Stimulated activated naive B cell treated with anti-CD40 and anti-IgM and Interleukin-4, amounts not matched to agents 10 μg/mL and 1 μg/mL and 100 μg/mL, for 72 hours (primary cell): ENCODE results near the gene KIAA0040.

Experiments
- ATAC-seq, 2 donors: fragments of 150-1000 bp; cut with Tn5 transposase; replicated peaks; 2 replicates each; pipeline ENCODE4 v1.10.0; 2021; ENCODE audit warnings: moderate library complexity in 1 of 2
- DNase-seq: peaks from one replicate; pipeline ENCODE4 v3.0.0; 2021
- H3K27ac Mint-ChIP-seq: one replicate; pipeline ENCODE4 v1.8.0; 2022; ENCODE audit warnings: mild to moderate bottlenecking, mixed read lengths
- H3K27me3 Mint-ChIP-seq, 2 donors: one replicate each; pipeline ENCODE4 v1.8.0; 2022; ENCODE audit warnings: mixed read lengths in 2 of 2
- H3K36me3 Mint-ChIP-seq, 2 donors: one replicate each; pipeline ENCODE4 v1.8.0; 2022; ENCODE audit warnings: mixed read lengths in 2 of 2, mild to moderate bottlenecking in 1 of 2
- H3K4me1 Mint-ChIP-seq, 2 donors: one replicate each; pipeline ENCODE4 v1.8.0; 2022; ENCODE audit warnings: mixed read lengths in 2 of 2, mild to moderate bottlenecking in 1 of 2
- H3K4me3 Mint-ChIP-seq, 2 donors: one replicate each; pipeline ENCODE4 v1.8.0; 2022; ENCODE audit warnings: mild to moderate bottlenecking in 2 of 2, mixed read lengths in 2 of 2, moderate library complexity in 1 of 2
- H3K9me3 Mint-ChIP-seq, 2 donors: one replicate each; pipeline ENCODE4 v1.8.0; 2022; ENCODE audit warnings: mixed read lengths in 2 of 2, mild to moderate bottlenecking in 1 of 2

The KIAA0040 gene

GRCh38 chr1:175192630-175193526, at the start of gene KIAA0040:
KIAA0040 (minus strand) TSS chr1:175192776; CDS start chr1:175161013, 31,763 bp downstream.
- H3K4me3 Mint-ChIP-seq: peak within 1 kb of the TSS; percentile 96 to 99
- peaks cover 68 to 85% of the 10 kb centered on the region in 2 donors for H3K4me1 Mint-ChIP-seq
- ATAC-seq (peak; percentile 55 to 58), DNase-seq (peak; percentile 53)
- H3K27me3 Mint-ChIP-seq: no peaks in the 10 kb centered on the region
- peak within 1 kb of the TSS; percentile 90 for H3K27ac Mint-ChIP-seq
- H3K36me3 Mint-ChIP-seq: peaks cover 26 to 31% of the 10 kb centered on the region in 2 donors
- no peaks in the 10 kb centered on the region for H3K9me3 Mint-ChIP-seq

- peak overlapping the region; percentile 15 for H3K27ac Mint-ChIP-seq
- no peaks in the 10 kb centered on the region for H3K27me3 Mint-ChIP-seq
- ATAC-seq: peak; percentile 46 to 51
- DNase-seq: no peak
- peaks cover 6 to 12% of the 10 kb centered on the region in 2 donors for H3K9me3 Mint-ChIP-seq
- H3K36me3 Mint-ChIP-seq: peaks cover 0 to 5% of the 10 kb centered on the region in 2 donors
- H3K4me3 Mint-ChIP-seq: peak overlapping the region; percentile 25 to 70
- peaks cover 37 to 53% of the 10 kb centered on the region in 2 donors for H3K4me1 Mint-ChIP-seq
Measured at GRCh38 chr1:175237389-175237788, 44.8 kb upstream of the KIAA0040 start.

GRCh38 chr1:175234639-175235038, 42.1 kb upstream of the KIAA0040 start:
- peaks cover 6 to 13% of the 10 kb centered on the region in 2 donors for H3K9me3 Mint-ChIP-seq
- H3K4me3 Mint-ChIP-seq: no peak overlapping the region
- peak overlapping the region; percentile 44 for H3K27ac Mint-ChIP-seq
- H3K4me1 Mint-ChIP-seq: peaks cover 42 to 70% of the 10 kb centered on the region in 2 donors
- H3K27me3 Mint-ChIP-seq: no peaks in the 10 kb centered on the region
- DNase-seq: no peak
- peaks cover 0 to 5% of the 10 kb centered on the region in 2 donors for H3K36me3 Mint-ChIP-seq
- no peak for ATAC-seq

GRCh38 chr1:175232335-175232734, 39.8 kb upstream of the KIAA0040 start:
- no peak for DNase-seq
- no peaks in the 10 kb centered on the region for H3K36me3 Mint-ChIP-seq
- H3K27ac Mint-ChIP-seq: no peak overlapping the region
- no peaks in the 10 kb centered on the region for H3K27me3 Mint-ChIP-seq
- no peak for ATAC-seq
- peaks cover 57 to 88% of the 10 kb centered on the region in 2 donors for H3K4me1 Mint-ChIP-seq
- H3K4me3 Mint-ChIP-seq: no peak overlapping the region
- peaks cover 2 to 5% of the 10 kb centered on the region in 2 donors for H3K9me3 Mint-ChIP-seq

GRCh38 chr1:175225805-175226129, 33.2 kb upstream of the KIAA0040 start:
- no peaks in the 10 kb centered on the region for H3K9me3 Mint-ChIP-seq
- H3K4me3 Mint-ChIP-seq: no peak overlapping the region
- no peaks in the 10 kb centered on the region for H3K27me3 Mint-ChIP-seq
- ATAC-seq: peak; percentile 20 to 38
- peaks cover 0 to 2% of the 10 kb centered on the region in 2 donors for H3K36me3 Mint-ChIP-seq
- H3K27ac Mint-ChIP-seq: peak overlapping the region; percentile 84
- peaks cover 61 to 88% of the 10 kb centered on the region in 2 donors for H3K4me1 Mint-ChIP-seq
- DNase-seq: no peak

GRCh38 chr1:175222296-175222938, 29.8 kb upstream of the KIAA0040 start:
- Mint-ChIP-seq H3K4me1 (peaks cover 63 to 88% of the 10 kb centered on the region in 2 donors), H3K27me3 (no peaks in the 10 kb centered on the region), H3K27ac (no peak overlapping the region), H3K36me3 (peaks cover 0 to 2% of the 10 kb centered on the region in 2 donors), H3K9me3 (no peaks in the 10 kb centered on the region), H3K4me3 (no peak overlapping the region)
- DNase-seq (no peak), ATAC-seq (no peak)

GRCh38 chr1:175221557-175222175, 29.1 kb upstream of the KIAA0040 start:
- H3K36me3 Mint-ChIP-seq: peaks cover 0 to 2% of the 10 kb centered on the region in 2 donors
- peaks cover 57 to 83% of the 10 kb centered on the region in 2 donors for H3K4me1 Mint-ChIP-seq
- ATAC-seq: no peak
- H3K9me3 Mint-ChIP-seq: no peaks in the 10 kb centered on the region
- H3K27ac Mint-ChIP-seq: no peak overlapping the region
- H3K4me3 Mint-ChIP-seq: no peak overlapping the region
- no peak for DNase-seq
- H3K27me3 Mint-ChIP-seq: no peaks in the 10 kb centered on the region

- Mint-ChIP-seq H3K27ac (no peak overlapping the region), H3K9me3 (no peaks in the 10 kb centered on the region), H3K4me1 (peaks cover 53 to 78% of the 10 kb centered on the region in 2 donors), H3K27me3 (no peaks in the 10 kb centered on the region), H3K36me3 (peaks cover 0 to 2% of the 10 kb centered on the region in 2 donors), H3K4me3 (no peak overlapping the region)
- no peak for DNase-seq
- no peak for ATAC-seq
Measured at GRCh38 chr1:175220853-175221556, 28.4 kb upstream of the KIAA0040 start.

GRCh38 chr1:175219774-175220173, 27.2 kb upstream of the KIAA0040 start:
- Mint-ChIP-seq H3K27ac (no peak overlapping the region), H3K4me1 (peaks cover 44 to 66% of the 10 kb centered on the region in 2 donors), H3K4me3 (no peak overlapping the region), H3K36me3 (peaks cover 0 to 2% of the 10 kb centered on the region in 2 donors), H3K9me3 (no peaks in the 10 kb centered on the region), H3K27me3 (no peaks in the 10 kb centered on the region)
- no peak for ATAC-seq
- DNase-seq: no peak

GRCh38 chr1:175218786-175219434, 26.3 kb upstream of the KIAA0040 start:
- Mint-ChIP-seq H3K9me3 (no peaks in the 10 kb centered on the region), H3K4me3 (no peak overlapping the region), H3K4me1 (peaks cover 36 to 57% of the 10 kb centered on the region in 2 donors), H3K36me3 (peaks cover 0 to 2% of the 10 kb centered on the region in 2 donors), H3K27me3 (no peaks in the 10 kb centered on the region), H3K27ac (no peak overlapping the region)
- DNase-seq (no peak), ATAC-seq (peak in 1 of 2 donors; percentile 25)

GRCh38 chr1:175217721-175218531, 25.4 kb upstream of the KIAA0040 start:
- Mint-ChIP-seq H3K9me3 (peaks cover 2 to 6% of the 10 kb centered on the region in 2 donors), H3K4me3 (peak overlapping the region in 1 of 2 donors; percentile 20), H3K4me1 (peaks cover 30 to 48% of the 10 kb centered on the region in 2 donors), H3K27ac (peak overlapping the region; percentile 26), H3K36me3 (no peaks in the 10 kb centered on the region), H3K27me3 (no peaks in the 10 kb centered on the region)
- DNase-seq (no peak), ATAC-seq (peak in 1 of 2 donors; percentile 36)

- H3K36me3 Mint-ChIP-seq: no peaks in the 10 kb centered on the region
- no peak overlapping the region for H3K4me3 Mint-ChIP-seq
- H3K27me3 Mint-ChIP-seq: no peaks in the 10 kb centered on the region
- no peak overlapping the region for H3K27ac Mint-ChIP-seq
- DNase-seq: no peak
- H3K4me1 Mint-ChIP-seq: peaks cover 26 to 46% of the 10 kb centered on the region in 2 donors
- H3K9me3 Mint-ChIP-seq: peaks cover 2 to 6% of the 10 kb centered on the region in 2 donors
- ATAC-seq: no peak
Measured at GRCh38 chr1:175216444-175216843, 23.9 kb upstream of the KIAA0040 start.

- H3K27me3 Mint-ChIP-seq: no peaks in the 10 kb centered on the region
- no peak overlapping the region for H3K27ac Mint-ChIP-seq
- H3K36me3 Mint-ChIP-seq: no peaks in the 10 kb centered on the region
- no peak for ATAC-seq
- H3K9me3 Mint-ChIP-seq: peaks cover 2 to 6% of the 10 kb centered on the region in 2 donors
- peaks cover 23 to 44% of the 10 kb centered on the region in 2 donors for H3K4me1 Mint-ChIP-seq
- no peak overlapping the region for H3K4me3 Mint-ChIP-seq
- DNase-seq: no peak
Measured at GRCh38 chr1:175211656-175212055, 19.1 kb upstream of the KIAA0040 start.
